AG04450 (cell line): ENCODE data around the gene KCND2. TPM values are rescaled to one million over a fixed set of nuclear protein-coding genes. Genes with fewer than 3 reads are reported as not detected.

Experiments used
- CTCF ChIA-PET: fragments of 300-600, 350-600 bp; formaldehyde crosslinking; extraction: SDS; loops from one replicate; lab custom pipeline; 2022; ENCODE audit warnings: antibody characterized with exemption, inconsistent platforms; lab: Charles Lee
- POLR2A ChIA-PET: fragments of 350-600 bp; formaldehyde crosslinking; extraction: SDS; loops from one replicate; lab custom pipeline; 2021; ENCODE audit warnings: antibody characterized with exemption, inconsistent platforms; lab: Yijun Ruan, JAX
- DNase-seq: peaks from one replicate; pipeline ENCODE4 v3.0.0-alpha.2; 2011; ENCODE audit warnings: low read depth, low spot score
- H3K27ac ChIP-seq: one replicate; pipeline ENCODE4 v1.5.1; 2012; ENCODE audit warnings: low read depth, low read length, control low read depth
- H3K27me3 ChIP-seq: one replicate; pipeline ENCODE4 v1.6.0; 2012; ENCODE audit warnings: low read length; ENCODE audit not compliant: control insufficient read depth, insufficient read depth
- H3K4me3 ChIP-seq: 2 replicates; pipeline ENCODE4 v1.5.1; 2011; ENCODE audit warnings: mild to moderate bottlenecking, low read depth, low read length, control low read depth
- H3K9me3 ChIP-seq: 2 replicates; pipeline ENCODE4 v1.5.1; 2012; ENCODE audit warnings: low read length; ENCODE audit not compliant: control insufficient read depth, insufficient read depth
- polyA plus RNA-seq: library from polyadenylated mRNA; depleted of rRNA; stranded (reverse); fragments of >200 nt; gene quantifications from 2 replicates; pipeline ENCODE4 v1.2.3, GENCODE V29; 2011
- TF ChIP-seq, protein P1 (sequence below): IDR thresholded peaks from 2 replicates; pipeline ENCODE4 v1.5.1; 2011; ENCODE audit warnings: low read depth, low read length, control low read depth, inconsistent platforms

Gene KCND2
- polyA plus RNA-seq, 1 experiment: 0.12 TPM

DNA sequence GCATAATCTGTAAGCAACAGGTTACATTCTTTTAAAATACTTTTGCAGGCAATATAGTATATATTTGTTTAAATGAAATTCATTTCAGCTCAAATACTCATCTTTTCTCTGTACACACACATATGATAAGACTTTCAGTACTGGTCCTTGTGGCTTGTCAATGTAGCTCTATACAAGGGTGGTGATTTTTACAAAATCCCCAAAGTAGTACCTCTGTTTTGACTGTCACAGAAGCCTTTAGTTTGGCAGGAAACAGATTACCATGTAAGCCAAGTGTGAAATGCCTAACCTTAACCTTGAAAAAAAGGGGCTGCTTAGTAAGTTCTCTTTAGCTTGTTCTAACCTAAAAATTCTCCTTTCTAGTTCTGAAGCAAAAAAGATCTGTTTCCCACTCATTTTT is 87.9 kb downstream of the KCND2 start:
- TF ChIP-seq, protein P1, sequence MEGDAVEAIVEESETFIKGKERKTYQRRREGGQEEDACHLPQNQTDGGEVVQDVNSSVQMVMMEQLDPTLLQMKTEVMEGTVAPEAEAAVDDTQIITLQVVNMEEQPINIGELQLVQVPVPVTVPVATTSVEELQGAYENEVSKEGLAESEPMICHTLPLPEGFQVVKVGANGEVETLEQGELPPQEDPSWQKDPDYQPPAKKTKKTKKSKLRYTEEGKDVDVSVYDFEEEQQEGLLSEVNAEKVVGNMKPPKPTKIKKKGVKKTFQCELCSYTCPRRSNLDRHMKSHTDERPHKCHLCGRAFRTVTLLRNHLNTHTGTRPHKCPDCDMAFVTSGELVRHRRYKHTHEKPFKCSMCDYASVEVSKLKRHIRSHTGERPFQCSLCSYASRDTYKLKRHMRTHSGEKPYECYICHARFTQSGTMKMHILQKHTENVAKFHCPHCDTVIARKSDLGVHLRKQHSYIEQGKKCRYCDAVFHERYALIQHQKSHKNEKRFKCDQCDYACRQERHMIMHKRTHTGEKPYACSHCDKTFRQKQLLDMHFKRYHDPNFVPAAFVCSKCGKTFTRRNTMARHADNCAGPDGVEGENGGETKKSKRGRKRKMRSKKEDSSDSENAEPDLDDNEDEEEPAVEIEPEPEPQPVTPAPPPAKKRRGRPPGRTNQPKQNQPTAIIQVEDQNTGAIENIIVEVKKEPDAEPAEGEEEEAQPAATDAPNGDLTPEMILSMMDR: no peak
- no peaks in the 10 kb centered on the region for H3K9me3 ChIP-seq
- CTCF ChIA-PET: no interaction called here
- H3K27ac ChIP-seq: no peak overlapping the region
- no peak for DNase-seq
- no peaks in the 10 kb centered on the region for H3K27me3 ChIP-seq
- POLR2A ChIA-PET: no interaction called here
- H3K4me3 ChIP-seq: no peak overlapping the region

DNA sequence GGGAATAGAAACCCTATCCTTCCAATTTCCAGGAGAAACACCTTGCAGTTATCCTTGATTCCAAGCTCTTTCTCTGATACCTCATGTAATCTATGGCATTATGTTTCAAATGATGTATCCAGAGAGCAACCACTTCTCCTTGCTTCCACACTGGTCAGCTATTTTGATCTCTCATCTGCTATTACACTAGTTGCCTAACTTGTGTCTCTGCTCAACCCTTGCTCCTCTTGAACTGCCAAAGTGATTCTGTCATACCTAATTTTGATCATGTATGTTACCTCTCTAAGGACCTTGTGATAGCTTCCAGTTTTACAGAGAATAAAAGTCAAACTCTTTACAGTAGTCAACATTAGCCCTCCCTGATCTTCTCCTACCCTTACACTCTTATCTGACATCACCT is 90.4 kb downstream of the KCND2 start:
- ChIA-PET CTCF (no interaction called here), POLR2A (no interaction called here)
- Histone ChIP-seq H3K27me3 (no peaks in the 10 kb centered on the region), H3K27ac (no peak overlapping the region), H3K9me3 (no peaks in the 10 kb centered on the region), H3K4me3 (no peak overlapping the region)
- DNase-seq: no peak
- TF ChIP-seq, protein P1: no peak

DNA sequence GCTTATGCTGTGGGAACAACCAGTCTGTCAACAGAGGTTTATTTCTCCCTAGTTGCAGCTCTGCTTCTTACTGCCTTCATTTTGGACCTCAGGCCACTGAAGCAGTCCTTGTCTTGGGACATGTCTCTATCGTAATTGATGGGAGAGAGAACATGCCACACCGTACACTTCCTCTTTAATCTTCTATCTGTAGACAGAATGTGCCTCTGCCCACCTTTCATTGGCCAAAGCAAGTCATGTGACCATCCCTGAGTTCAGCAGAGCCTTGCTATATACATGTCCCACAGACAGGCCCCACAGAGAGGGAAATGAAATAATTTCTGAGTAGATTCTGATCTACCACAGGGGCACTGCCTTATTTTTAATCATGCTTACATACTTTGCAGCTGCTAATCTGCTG is 98.0 kb downstream of the KCND2 start:
- POLR2A ChIA-PET: no interaction called here

DNA sequence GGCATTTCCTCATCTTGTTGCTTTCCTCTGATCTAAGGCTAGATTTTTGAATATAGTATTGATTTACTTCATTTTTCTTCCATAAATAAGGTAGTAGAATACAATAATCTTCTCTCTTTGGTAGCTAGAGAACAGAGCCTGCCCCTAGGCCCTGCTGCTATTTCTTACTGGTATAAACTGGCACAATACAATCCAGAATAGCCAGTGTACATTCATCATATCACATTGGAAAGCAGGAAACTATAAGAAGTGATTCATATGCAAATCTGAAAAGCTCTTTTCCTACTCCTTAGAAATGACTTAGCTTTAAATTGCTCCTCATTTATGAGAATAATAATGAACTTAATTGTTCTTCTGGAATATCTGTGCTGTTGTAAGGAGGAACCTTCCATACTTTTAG is 100.2 kb downstream of the KCND2 start:
- ChIA-PET CTCF (no interaction called here), POLR2A (no interaction called here)
- DNase-seq: no peak
- Histone ChIP-seq H3K4me3 (no peak overlapping the region), H3K27ac (no peak overlapping the region), H3K27me3 (no peaks in the 10 kb centered on the region), H3K9me3 (no peaks in the 10 kb centered on the region)
- TF ChIP-seq, protein P1: no peak

More for the DNA sequence above, 98.0 kb downstream of the KCND2 start:
- Histone ChIP-seq H3K27me3 (no peaks in the 10 kb centered on the region), H3K9me3 (no peaks in the 10 kb centered on the region), H3K4me3 (no peak overlapping the region), H3K27ac (no peak overlapping the region)
- CTCF ChIA-PET: no interaction called here
- TF ChIP-seq, protein P1: no peak
- DNase-seq: no peak

DNA sequence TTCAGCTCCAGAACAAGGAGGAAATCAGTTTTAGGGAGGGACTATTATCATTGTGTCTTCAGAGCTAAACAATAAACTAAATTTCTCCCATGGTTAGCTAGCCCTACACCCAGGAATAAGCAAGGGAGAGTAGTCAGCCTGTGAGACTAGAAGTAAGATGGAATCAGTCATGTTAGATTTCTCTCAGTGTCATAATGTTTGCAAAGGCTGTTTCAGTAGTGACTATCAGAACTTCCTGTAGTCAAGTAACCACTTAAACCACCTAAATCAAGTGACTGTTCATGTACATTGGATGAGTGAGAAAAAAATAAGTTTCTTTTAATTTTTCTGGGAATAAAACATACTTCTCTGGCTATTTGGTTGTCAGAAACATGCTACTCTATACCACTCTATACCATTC is 121.6 kb downstream of the KCND2 start:
- TF ChIP-seq, protein P1: no peak
- no peak for DNase-seq
- H3K4me3 ChIP-seq: no peak overlapping the region
- no peaks in the 10 kb centered on the region for H3K9me3 ChIP-seq
- ChIA-PET CTCF (no interaction called here), POLR2A (no interaction called here)
- no peaks in the 10 kb centered on the region for H3K27me3 ChIP-seq
- H3K27ac ChIP-seq: no peak overlapping the region
